Stimulated activated CD8-positive, alpha-beta memory T cell treated with anti-CD3 and anti-CD28 coated beads, Interleukin-12 subunit alpha, Interleukin-12 subunit beta, amount 100 ng/mL, for 24 hours (primary cell): Measurements from ENCODE around the gene MAGI2.

ENCODE experiments used
- DNase-seq: peaks from one replicate; pipeline ENCODE4 v3.0.0-alpha.2; 2020; ENCODE audit errors: extremely low read depth

MAGI2 gene

GRCh38 chr7:79302293-79302692 lies 151.2 kb downstream of the MAGI2 start:
- no peak for DNase-seq

GRCh38 chr7:79301419-79301818 lies 152.0 kb downstream of the MAGI2 start:
- no peak for DNase-seq

- no peak for DNase-seq
Observed at GRCh38 chr7:79300573-79300972, 152.9 kb downstream of the MAGI2 start.

GRCh38 chr7:79298145-79298760 lies 155.2 kb downstream of the MAGI2 start:
- no peak for DNase-seq

GRCh38 chr7:79296553-79297320 lies 156.7 kb downstream of the MAGI2 start:
- DNase-seq: no peak

- no peak for DNase-seq
Observed at GRCh38 chr7:79293655-79294142, 159.8 kb downstream of the MAGI2 start.

- no peak for DNase-seq
Observed at GRCh38 chr7:79292834-79293233, 160.6 kb downstream of the MAGI2 start.

- no peak for DNase-seq
Observed at GRCh38 chr7:79291498-79291865, 162.0 kb downstream of the MAGI2 start.

GRCh38 chr7:79290841-79291497 lies 162.5 kb downstream of the MAGI2 start:
- no peak for DNase-seq

GRCh38 chr7:79290398-79290797 lies 163.1 kb downstream of the MAGI2 start:
- DNase-seq: no peak

GRCh38 chr7:79288655-79289054 lies 164.8 kb downstream of the MAGI2 start:
- no peak for DNase-seq

- no peak for DNase-seq
Observed at GRCh38 chr7:79287981-79288380, 165.5 kb downstream of the MAGI2 start.

- DNase-seq: no peak
Observed at GRCh38 chr7:79286181-79286580, 167.3 kb downstream of the MAGI2 start.

GRCh38 chr7:79285756-79286155 lies 167.7 kb downstream of the MAGI2 start:
- DNase-seq: no peak

GRCh38 chr7:79284211-79284610 lies 169.3 kb downstream of the MAGI2 start:
- no peak for DNase-seq

GRCh38 chr7:79282882-79283602 lies 170.4 kb downstream of the MAGI2 start:
- no peak for DNase-seq

GRCh38 chr7:79282070-79282694 lies 171.3 kb downstream of the MAGI2 start:
- DNase-seq: no peak

GRCh38 chr7:79281426-79281825 lies 172.0 kb downstream of the MAGI2 start:
- DNase-seq: no peak

GRCh38 chr7:79272938-79273337 lies 180.5 kb downstream of the MAGI2 start:
- no peak for DNase-seq

GRCh38 chr7:79272066-79272669 lies 181.3 kb downstream of the MAGI2 start:
- no peak for DNase-seq

GRCh38 chr7:79268730-79269129 lies 184.7 kb downstream of the MAGI2 start:
- no peak for DNase-seq
